IMR-90 (cell line): ENCODE data around the gene ADGRF4. TPM values are rescaled to one million over a fixed set of nuclear protein-coding genes. Genes with fewer than 3 reads are reported as not detected.

ENCODE experiments used
- ATAC-seq: fragments of 200-7000 bp; cut with Tn5 transposase; 2 replicates; pipeline ENCODE4 v1.9.1; 2020; ENCODE audit warnings: low read depth, mild to moderate bottlenecking, moderate library complexity
- BruUV-seq: library from RNA; stranded (reverse); fragments of 400-500 nt; replicated peaks from 2 replicates; lab custom pipeline; 2021; lab: Mats Ljungman, UMichigan
- CTCF ChIA-PET: fragments of 300-600 bp; formaldehyde crosslinking; extraction: SDS; loops from one replicate; lab custom pipeline; 2021; ENCODE audit warnings: antibody characterized with exemption; lab: Yijun Ruan, JAX
- POLR2A ChIA-PET: fragments of 300-600 bp; sonication (Branson Sonifier 250); formaldehyde crosslinking; loops from one replicate; lab custom pipeline; 2022; ENCODE audit warnings: antibody characterized with exemption; ENCODE audit not compliant: unreplicated experiment; lab: Charles Lee
- DNase-seq: peaks from one replicate; pipeline ENCODE4 v3.0.0; 2013
- H2AFZ ChIP-seq: replicated peaks from 2 replicates; pipeline ENCODE3; 2013; ENCODE audit warnings: low read length, mild to moderate bottlenecking; ENCODE audit not compliant: poor library complexity
- H2AK5ac ChIP-seq: 2 replicates; pipeline ENCODE4 v1.6.1; 2013; ENCODE audit warnings: low read depth, low read length, inconsistent platforms
- H2AK9ac ChIP-seq: replicated peaks from 2 replicates; pipeline ENCODE3; 2013; ENCODE audit warnings: mild to moderate bottlenecking, low read depth, low read length, moderate library complexity; ENCODE audit not compliant: poor library complexity
- H2BK120ac ChIP-seq: 2 replicates; pipeline ENCODE4 v1.6.1; 2013; ENCODE audit warnings: low read depth, low read length, inconsistent platforms
- H2BK15ac ChIP-seq: 3 replicates; pipeline ENCODE4 v1.6.1; 2013; ENCODE audit warnings: low read depth, low read length, inconsistent platforms
- H2BK20ac ChIP-seq: 2 replicates; pipeline ENCODE4 v1.6.1; 2013; ENCODE audit warnings: low read depth, mild to moderate bottlenecking, inconsistent platforms, low read length, moderate library complexity
- H2BK5ac ChIP-seq: 2 replicates; pipeline ENCODE4 v1.6.1; 2013; ENCODE audit warnings: mild to moderate bottlenecking, low read depth, low read length, inconsistent platforms; ENCODE audit not compliant: poor library complexity, severe bottlenecking
- H3K14ac ChIP-seq: replicated peaks from 2 replicates; pipeline ENCODE4 v1.6.1; 2013; ENCODE audit warnings: low read depth, low read length, inconsistent platforms
- H3K18ac ChIP-seq: 2 replicates; pipeline ENCODE4 v1.6.1; 2013; ENCODE audit warnings: low read depth, low read length, control low read depth
- H3K23ac ChIP-seq: 2 replicates; pipeline ENCODE4 v1.6.1; 2013; ENCODE audit warnings: low read depth, low read length, inconsistent platforms
- H3K27ac ChIP-seq: 2 replicates; pipeline ENCODE4 v1.5.1; 2013; ENCODE audit warnings: mild to moderate bottlenecking, control low read depth, low read length; ENCODE audit not compliant: insufficient read depth
- H3K27me3 ChIP-seq: 2 replicates; pipeline ENCODE4 v1.6.1; 2013; ENCODE audit warnings: low read length; ENCODE audit not compliant: control insufficient read depth, insufficient read depth
- H3K36me3 ChIP-seq: 2 replicates; pipeline ENCODE4 v1.6.1; 2013; ENCODE audit warnings: low read length, mixed read lengths; ENCODE audit not compliant: control insufficient read depth, insufficient read depth
- H3K4ac ChIP-seq: 2 replicates; pipeline ENCODE4 v1.6.1; 2013; ENCODE audit warnings: low read depth, low read length, inconsistent platforms
- H3K4me1 ChIP-seq: 2 replicates; pipeline ENCODE4 v1.6.1; 2013; ENCODE audit warnings: low read length, mixed read lengths; ENCODE audit not compliant: control insufficient read depth, insufficient read depth
- H3K4me2 ChIP-seq: 2 replicates; pipeline ENCODE4 v1.6.1; 2013; ENCODE audit warnings: low read depth, mild to moderate bottlenecking, control low read depth, low read length, moderate library complexity
- H3K4me3 ChIP-seq: 2 replicates; pipeline ENCODE4 v1.5.1; 2013; ENCODE audit warnings: low read depth, mild to moderate bottlenecking, control low read depth, low read length, moderate library complexity; ENCODE audit not compliant: insufficient read depth
- H3K56ac ChIP-seq: 2 replicates; pipeline ENCODE4 v1.6.1; 2013; ENCODE audit warnings: low read length, inconsistent platforms; ENCODE audit not compliant: insufficient read depth; ENCODE audit errors: extremely low read depth
- H3K79me1 ChIP-seq, 2 experiments: 2 replicates each; pipeline ENCODE4 v1.6.1; 2013; ENCODE audit warnings: low read length in 2 of 2, inconsistent platforms in 1 of 2, low read depth in 1 of 2
- H3K9ac ChIP-seq: 2 replicates; pipeline ENCODE4 v1.6.1; 2013; ENCODE audit warnings: low read depth, low read length, control low read depth
- H3K9me1 ChIP-seq: 2 replicates; pipeline ENCODE4 v1.6.1; 2013; ENCODE audit warnings: low read length, inconsistent platforms; ENCODE audit not compliant: insufficient read depth
- H3K9me3 ChIP-seq: 2 replicates; pipeline ENCODE4 v1.6.1; 2013; ENCODE audit warnings: low read length; ENCODE audit not compliant: control insufficient read depth, insufficient read depth
- H4K20me1 ChIP-seq: 2 replicates; pipeline ENCODE4 v1.6.1; 2013; ENCODE audit warnings: low read length, inconsistent platforms; ENCODE audit not compliant: insufficient read depth
- H4K5ac ChIP-seq: 2 replicates; pipeline ENCODE4 v1.6.1; 2013; ENCODE audit warnings: mild to moderate bottlenecking, low read depth, low read length, control low read depth
- H4K8ac ChIP-seq, 2 experiments: 2 replicates each; pipeline ENCODE4 v1.6.1; 2013; ENCODE audit warnings: low read depth in 2 of 2, low read length in 2 of 2, control low read depth in 1 of 2, inconsistent platforms in 1 of 2
- H4K91ac ChIP-seq: 2 replicates; pipeline ENCODE4 v1.6.1; 2013; ENCODE audit warnings: low read depth, low read length, inconsistent platforms; ENCODE audit not compliant: insufficient read depth
- BHLHE40 ChIP-seq: fragments of 150-350 bp; IDR thresholded peaks from 2 replicates; pipeline ENCODE4 v1.6.1; 2016; ENCODE audit warnings: mild to moderate bottlenecking, low read depth, low read length
- CEBPB ChIP-seq: IDR thresholded peaks from 2 replicates; pipeline ENCODE4 v1.6.1; 2012; ENCODE audit warnings: low read depth, low read length, improper control_type of control experiment
- FOS ChIP-seq: fragments of 150-350 bp; IDR thresholded peaks from 2 replicates; pipeline ENCODE4 v1.6.1; 2016; ENCODE audit warnings: low read depth, low read length
- MXI1 ChIP-seq: IDR thresholded peaks from 2 replicates; pipeline ENCODE4 v1.6.1; 2012; ENCODE audit warnings: low read depth, mild to moderate bottlenecking, low read length, moderate library complexity, borderline replicate concordance
- POLR2A ChIP-seq: IDR thresholded peaks from 2 replicates; pipeline ENCODE4 v1.6.1; 2012; ENCODE audit warnings: mild to moderate bottlenecking, low read depth, low read length
- RAD21 ChIP-seq: IDR thresholded peaks from 2 replicates; pipeline ENCODE4 v1.6.1; 2012; ENCODE audit warnings: low read length, improper control_type of control experiment
- RFX5 ChIP-seq: IDR thresholded peaks from 2 replicates; pipeline ENCODE4 v1.8.0; 2012; ENCODE audit warnings: low read depth, mild to moderate bottlenecking, low read length, moderate library complexity
- WGBS, 2 experiments: methylation state at CpG; one replicate each; pipeline versions ENCODE4 v1.1.5 to v1.1.7; 2013; ENCODE audit warnings: missing lambda C conversion rate in 2 of 2; ENCODE audit not compliant: insufficient read length in 1 of 2; ENCODE audit errors: extremely low coverage in 2 of 2; 5-methylcytosine and 5-hydroxymethylcytosine counted together
- dilution Hi-C: fragments of 300-500 bp; cut with HindIII; formaldehyde crosslinking; loops from one replicate; pipeline ENCODE4 v1.14.3; 2018; ENCODE audit warnings: low sequenced_read_pairs; ENCODE audit not compliant: unreplicated experiment
- in situ Hi-C: fragments of 300-500 bp; cut with MboI; formaldehyde crosslinking; loops from 3 replicates; pipeline ENCODE4 v1.14.3; 2019; ENCODE audit warnings: low sequenced_read_pairs, inconsistent platforms, mixed read lengths
- intact Hi-C: fragments of 100-400 bp; cut with micrococcal nuclease; formaldehyde crosslinking; loops from 2 replicates; pipeline ENCODE4 v1.10.0; 2022
- polyA plus RNA-seq, 3 experiments: library from polyadenylated mRNA; depleted of rRNA; stranded (reverse); fragments of >200 nt; gene quantifications; 2 replicates each; pipeline ENCODE4 v1.2.3, GENCODE V29; 2012; ENCODE audit warnings: low replicate concordance in 1 of 3
- total RNA-seq: library from RNA; depleted of rRNA; stranded (reverse); fragments of >200 nt; gene quantifications from 2 replicates; pipeline ENCODE4 v1.2.3, GENCODE V29; 2012
- TF ChIP-seq, protein P1 (sequence below): fragments of 150-350 bp; IDR thresholded peaks from 2 replicates; pipeline ENCODE4 v1.6.1; 2017; ENCODE audit warnings: mild to moderate bottlenecking, antibody characterized with exemption, low read length, low read depth

ADGRF4 gene
- total and polyA plus RNA-seq, 2 of the 4 experiments (the other 2 are of a cell fraction), result under 0.01 to 0.02 TPM

DNA sequence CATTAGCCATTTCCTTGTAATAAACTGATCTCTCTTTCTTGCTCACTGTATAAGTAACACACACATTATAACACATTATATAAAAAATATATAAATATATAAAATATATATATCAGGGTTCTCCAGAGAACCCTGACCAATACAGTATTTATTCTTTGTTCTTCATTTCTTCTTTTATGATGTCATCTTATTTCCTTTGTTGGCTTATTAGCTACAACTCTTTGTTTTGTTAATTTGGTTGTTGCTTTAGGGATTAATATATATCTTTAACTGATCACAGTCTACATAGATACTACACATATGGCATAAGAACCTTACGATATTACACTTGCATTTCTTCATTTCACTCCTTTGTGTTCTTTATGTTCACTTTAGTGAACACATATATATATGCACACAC, 68.7 kb downstream of the ADGRF4 start:
- in situ Hi-C loops (no loop called here), dilution Hi-C loops (no loop called here), intact Hi-C loops (no loop called here)
- Histone ChIP-seq H4K5ac (no peak overlapping the region), H2BK15ac (no peak overlapping the region), H2AK9ac (no peak overlapping the region), H4K20me1 (no peaks in the 10 kb centered on the region), H4K8ac (no peak overlapping the region), H3K4me2 (no peak overlapping the region), H3K79me1 (no peaks in the 10 kb centered on the region), H3K23ac (no peak overlapping the region), H3K18ac (no peak overlapping the region), H3K4ac (no peak overlapping the region), H2BK20ac (no peak overlapping the region), H3K14ac (no peak overlapping the region), H2BK120ac (no peak overlapping the region), H3K56ac (no peak overlapping the region), H2BK5ac (no peak overlapping the region), H3K9me3 (no peaks in the 10 kb centered on the region), H2AK5ac (no peak overlapping the region), H3K27ac (no peak overlapping the region), H3K4me3 (no peak overlapping the region), H3K9ac (no peak overlapping the region), H3K27me3 (no peaks in the 10 kb centered on the region), H3K9me1 (no peaks in the 10 kb centered on the region), H3K36me3 (no peaks in the 10 kb centered on the region), H2AFZ (no peak overlapping the region), H4K91ac (no peak overlapping the region), H3K4me1 (no peaks in the 10 kb centered on the region)
- POLR2A ChIA-PET, result no interaction called here
- TF ChIP-seq RAD21 (no peak), RFX5 (no peak), CEBPB (no peak), BHLHE40 (no peak), MXI1 (no peak), FOS (no peak), POLR2A (no peak)
- TF ChIP-seq, protein P1, sequence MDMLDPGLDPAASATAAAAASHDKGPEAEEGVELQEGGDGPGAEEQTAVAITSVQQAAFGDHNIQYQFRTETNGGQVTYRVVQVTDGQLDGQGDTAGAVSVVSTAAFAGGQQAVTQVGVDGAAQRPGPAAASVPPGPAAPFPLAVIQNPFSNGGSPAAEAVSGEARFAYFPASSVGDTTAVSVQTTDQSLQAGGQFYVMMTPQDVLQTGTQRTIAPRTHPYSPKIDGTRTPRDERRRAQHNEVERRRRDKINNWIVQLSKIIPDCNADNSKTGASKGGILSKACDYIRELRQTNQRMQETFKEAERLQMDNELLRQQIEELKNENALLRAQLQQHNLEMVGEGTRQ, result no peak
- no CpG with 5 or more reads among the region's 1 CpG for whole genome bisulfite sequencing, 2 experiments
- CTCF ChIA-PET, result interaction anchor here (1.1 kb wide), 1 partner anchor 21 kb away, joined by 3 read pairs; no protein-coding TSS in a partner anchor
- BruUV-seq, result no TSS peak
- ATAC-seq (no peak), DNase-seq (no peak)
